ENCODE results near the gene OR4D11.
"Not testable (repeated sequence)": the region's sequence is repeated elsewhere in the genome, so short reads cannot be mapped to it uniquely, and the experiment has no call there.

Gene OR4D11

DNA sequence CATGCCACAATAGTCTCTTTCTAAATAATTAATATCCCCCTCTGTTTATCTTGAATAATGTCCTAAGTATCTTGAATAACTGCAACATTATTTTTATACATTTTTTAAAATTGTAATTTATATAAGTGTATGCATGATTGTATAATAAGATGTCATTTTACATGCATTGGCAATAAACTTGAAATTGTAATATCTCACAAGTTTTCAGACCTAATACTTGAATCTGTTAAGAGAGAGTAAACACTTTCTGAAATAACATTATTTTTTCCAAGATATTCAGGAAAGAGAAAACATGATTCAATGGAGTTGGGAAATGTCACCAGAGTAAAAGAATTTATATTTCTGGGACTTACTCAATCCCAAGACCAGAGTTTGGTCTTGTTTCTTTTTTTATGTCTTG is at the start of gene OR4D11:
Gene OR4D11 (plus strand): TSS at position 301 of the 400 bp plus-strand sequence. CDS start 0 bp downstream, at position 301.
- no peak for DNase-seq

- DNase-seq: no peak
These were observed 46.7 kb upstream of the OR4D11 start, which contains the start of gene OR4D6 for GRCh38 chr11:59456661-59457060. OR4D6 (plus strand) TSS chr11:59456961; CDS start chr11:59456961, 0 bp downstream.

DNA sequence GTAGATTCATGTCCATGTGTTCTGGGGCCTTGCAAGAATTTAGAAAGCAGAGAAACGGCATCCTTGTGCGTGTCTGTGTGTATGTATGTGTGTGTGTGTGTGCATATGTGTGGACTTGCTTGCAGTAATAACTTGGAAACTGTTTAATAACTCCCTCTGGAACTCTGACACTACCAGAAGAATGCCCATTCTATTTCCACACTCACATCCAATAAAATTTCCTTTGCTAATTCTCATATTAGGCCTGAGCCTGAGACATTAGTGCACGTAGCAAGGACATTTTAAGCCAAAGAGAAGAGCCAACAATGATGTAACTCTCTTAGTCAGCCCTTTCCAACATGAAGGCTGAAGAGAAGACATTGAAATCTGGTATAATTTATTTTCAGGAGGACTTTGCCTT is 43.5 kb upstream of the OR4D11 start:
- no peak for DNase-seq

- no peak for DNase-seq
These were observed 40.2 kb upstream of the OR4D11 start for GRCh38 chr11:59463190-59463641.

GRCh38 chr11:59473015-59473414 is 30.4 kb upstream of the OR4D11 start, which contains the start of gene OR4D10:
OR4D10 (plus strand) TSS chr11:59473315; CDS start chr11:59477430, 4,115 bp downstream.
- DNase-seq: no peak

GRCh38 chr11:59475176-59475575 is 28.2 kb upstream of the OR4D11 start:
- DNase-seq: no peak

GRCh38 chr11:59479906-59480305 is 23.5 kb upstream of the OR4D11 start:
- no peak for DNase-seq

- DNase-seq: no peak
These were observed 23.0 kb upstream of the OR4D11 start for GRCh38 chr11:59480359-59480758.

- DNase-seq: no peak
These were observed 1.4 kb upstream of the OR4D11 start for GRCh38 chr11:59501931-59502330.

DNA sequence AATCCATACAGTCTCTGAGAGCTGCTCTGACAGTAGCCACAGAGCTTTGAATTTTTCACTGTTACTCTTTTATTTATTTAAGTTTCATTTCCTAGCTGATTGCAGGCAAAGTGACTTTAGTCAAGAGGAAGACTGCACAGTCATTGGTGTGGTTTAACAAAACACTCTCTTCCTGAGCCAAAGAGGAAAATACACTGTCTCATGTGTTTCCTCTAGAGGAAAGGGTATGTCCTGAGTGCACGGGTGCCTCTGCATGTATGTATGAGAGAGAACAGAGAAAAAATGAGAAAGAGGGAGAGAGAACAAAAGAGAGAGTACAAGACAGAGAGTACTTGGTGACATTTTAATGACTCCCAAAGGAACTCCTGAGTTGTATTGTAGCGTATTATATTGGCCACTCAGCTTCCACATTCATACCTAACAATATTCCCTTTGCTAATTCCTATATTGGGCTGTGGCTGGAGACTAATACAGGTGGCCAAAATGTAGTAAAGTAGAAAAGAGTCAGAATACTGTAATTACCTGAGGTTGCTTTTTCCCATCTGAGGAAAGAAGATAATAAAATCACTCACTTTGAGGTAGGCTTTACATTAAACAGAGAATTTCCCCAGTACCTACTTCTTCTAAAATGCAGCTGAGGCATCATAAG is 7.7 kb downstream of the OR4D11 start, which contains the start of gene OR4D9:
Gene OR4D9 (plus strand): TSS at position 599 of the 649 bp plus-strand sequence. CDS start 3,374 bp downstream, outside the sequence.
- no peak for DNase-seq

GRCh38 chr11:59511675-59512074 is 8.3 kb downstream of the OR4D11 start:
- DNase-seq: no peak

DNA sequence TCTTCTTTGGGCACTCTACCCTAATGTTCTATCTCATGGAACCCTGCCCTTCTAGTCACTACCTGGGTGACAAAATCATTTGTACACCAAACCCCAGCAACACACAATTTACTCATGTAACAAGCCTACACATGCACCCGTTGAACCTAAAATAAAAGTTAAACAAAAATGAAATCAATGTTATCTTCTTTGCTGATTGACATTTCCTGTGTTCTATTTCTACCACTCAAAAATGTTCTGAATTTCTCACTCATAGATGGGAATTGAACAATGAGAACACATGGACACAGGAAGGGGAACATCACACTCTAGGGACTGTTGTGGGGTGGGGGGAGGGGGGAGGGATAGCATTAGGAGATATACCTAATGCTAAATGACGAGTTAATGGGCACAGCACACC is 16.8 kb downstream of the OR4D11 start:
- not testable (repeated sequence) for DNase-seq

DNA sequence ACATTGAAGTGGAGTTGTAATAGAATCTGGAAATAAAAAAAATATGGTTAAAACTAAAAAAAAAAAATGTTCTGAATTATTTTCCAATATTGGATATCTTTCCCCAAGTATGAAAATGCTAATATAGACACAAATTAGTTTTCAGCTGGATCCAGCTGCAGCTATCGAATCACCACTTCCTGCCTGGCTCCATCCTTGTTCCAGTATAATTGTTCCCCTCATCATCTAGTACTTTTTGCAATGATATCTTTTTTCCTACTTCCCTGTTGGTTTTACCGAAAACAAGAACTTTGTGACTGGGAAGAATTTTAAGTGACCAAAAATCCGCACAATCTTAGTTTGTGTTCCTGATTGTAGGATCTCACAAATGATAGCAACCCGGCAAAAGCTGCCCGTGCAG is 17.4 kb downstream of the OR4D11 start:
- no peak for DNase-seq

GRCh38 chr11:59523541-59523940 is 20.2 kb downstream of the OR4D11 start:
- no peak for DNase-seq

GRCh38 chr11:59528711-59529110 is 25.3 kb downstream of the OR4D11 start:
- no peak for DNase-seq

DNA sequence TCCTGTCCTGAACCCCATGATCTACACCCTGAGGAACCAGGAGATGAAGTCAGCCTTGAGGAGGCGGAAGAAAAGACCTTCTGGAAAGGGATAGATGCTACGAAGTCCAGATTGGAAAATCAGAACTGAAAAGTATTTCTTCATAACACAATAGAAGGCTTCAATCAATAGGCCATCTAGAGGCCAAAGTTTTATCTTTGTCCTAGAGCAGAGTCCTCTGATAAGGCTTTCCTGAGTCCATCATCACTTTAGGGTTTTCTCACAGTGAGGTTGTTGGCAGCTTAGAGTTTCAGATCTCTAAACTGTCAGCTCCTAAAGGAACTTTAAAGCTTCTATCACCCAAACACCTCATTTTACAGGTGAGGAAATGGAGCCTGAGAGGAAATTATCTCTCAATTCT is 29.2 kb downstream of the OR4D11 start:
- no peak for DNase-seq

DNA sequence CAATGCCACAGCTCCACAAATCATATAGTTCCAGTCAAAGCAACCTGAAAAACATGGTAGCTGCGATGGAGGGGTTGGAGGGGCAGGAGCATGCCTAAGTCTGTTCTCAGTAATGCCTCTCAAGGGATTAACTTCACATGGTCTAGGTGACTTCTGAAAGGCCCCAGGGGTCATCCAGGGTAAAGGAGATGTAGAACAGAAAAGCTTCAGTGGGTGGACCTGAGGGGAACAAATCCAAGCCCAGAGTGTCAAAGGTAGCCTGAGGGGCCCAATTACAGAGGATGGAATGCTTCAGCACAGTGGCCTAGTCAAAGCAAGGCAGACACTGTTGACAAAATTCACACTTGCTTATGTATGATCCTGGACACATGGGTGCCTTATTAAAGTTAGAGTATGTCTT is 31.3 kb downstream of the OR4D11 start:
- DNase-seq: no peak

GRCh38 chr11:59542142-59542810 is 38.9 kb downstream of the OR4D11 start:
- DNase-seq: no peak

DNA sequence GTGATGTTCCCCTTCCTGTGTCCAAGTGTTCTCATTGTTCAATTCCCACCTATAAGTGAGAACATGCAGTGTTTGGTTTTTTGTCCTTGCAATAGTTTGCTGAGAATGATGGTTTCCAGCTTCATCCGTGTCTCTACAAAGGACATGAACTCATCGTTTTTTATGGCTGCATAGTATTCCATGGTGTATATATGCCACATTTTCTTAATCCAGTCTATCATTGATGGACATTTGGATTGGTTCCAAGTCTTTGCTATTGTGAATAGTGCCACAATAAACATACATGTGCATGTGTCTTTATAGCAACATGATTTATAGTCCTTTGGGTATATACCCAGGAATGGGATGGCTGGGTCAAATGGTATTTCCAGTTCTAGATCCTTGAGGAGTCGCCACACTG is 40.3 kb downstream of the OR4D11 start:
- not testable (repeated sequence) for DNase-seq

DNA sequence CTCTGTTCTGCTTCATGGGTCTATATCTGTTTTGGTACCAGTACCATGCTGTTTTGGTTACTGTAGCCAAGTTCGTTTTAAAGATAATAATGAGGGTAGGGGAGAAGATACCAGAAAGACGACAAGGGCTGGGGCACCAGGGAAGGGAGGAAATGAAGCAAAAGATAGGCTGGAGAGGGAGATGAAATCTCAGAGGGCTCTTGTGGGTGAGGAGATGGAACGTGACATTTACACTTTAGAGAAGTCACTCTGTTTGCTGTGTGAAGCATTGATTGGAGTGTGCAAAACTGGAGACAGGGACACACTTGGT is 41.4 kb downstream of the OR4D11 start:
- no peak for DNase-seq

DNA sequence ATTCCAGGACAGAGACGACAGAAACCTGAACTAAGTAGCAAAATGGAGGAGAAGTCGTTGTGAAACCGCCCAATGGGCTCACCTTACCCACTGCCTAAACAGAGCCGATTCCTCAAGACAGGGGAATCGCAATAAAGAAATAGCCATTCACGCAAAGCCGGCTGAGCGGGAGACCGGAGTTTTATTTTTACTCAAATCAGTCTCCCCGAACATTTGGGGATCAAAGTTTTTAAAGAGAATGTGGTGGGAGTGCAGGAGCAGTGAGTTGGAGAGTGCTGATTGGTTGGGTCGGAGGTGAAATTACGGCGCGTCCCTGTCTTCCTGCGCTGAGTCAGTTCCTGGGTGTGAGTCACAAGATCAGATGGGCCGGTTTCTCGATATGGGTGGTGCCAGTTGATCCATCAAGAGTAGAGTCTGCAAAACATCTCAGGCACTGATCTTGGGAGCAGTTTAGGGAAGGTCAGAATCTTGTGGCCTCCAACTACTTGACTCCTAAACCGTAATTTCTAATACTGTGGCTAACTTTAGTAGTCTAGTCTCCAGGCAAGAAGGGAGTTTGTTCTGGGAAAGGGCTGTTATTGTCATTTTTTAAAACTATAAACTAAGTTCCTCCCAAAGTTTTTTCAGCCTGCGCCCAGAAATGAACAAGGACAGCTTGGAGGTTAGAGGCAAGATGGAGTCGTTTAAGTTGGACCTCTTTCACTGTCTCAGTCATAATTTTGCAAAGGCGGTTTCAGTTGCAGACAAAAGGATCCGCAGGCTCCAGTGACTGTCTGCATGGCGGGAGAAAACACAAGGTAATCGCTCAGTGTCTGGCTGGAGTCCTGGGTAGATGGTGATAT is 42.0 kb downstream of the OR4D11 start:
- no peak for DNase-seq

DNA sequence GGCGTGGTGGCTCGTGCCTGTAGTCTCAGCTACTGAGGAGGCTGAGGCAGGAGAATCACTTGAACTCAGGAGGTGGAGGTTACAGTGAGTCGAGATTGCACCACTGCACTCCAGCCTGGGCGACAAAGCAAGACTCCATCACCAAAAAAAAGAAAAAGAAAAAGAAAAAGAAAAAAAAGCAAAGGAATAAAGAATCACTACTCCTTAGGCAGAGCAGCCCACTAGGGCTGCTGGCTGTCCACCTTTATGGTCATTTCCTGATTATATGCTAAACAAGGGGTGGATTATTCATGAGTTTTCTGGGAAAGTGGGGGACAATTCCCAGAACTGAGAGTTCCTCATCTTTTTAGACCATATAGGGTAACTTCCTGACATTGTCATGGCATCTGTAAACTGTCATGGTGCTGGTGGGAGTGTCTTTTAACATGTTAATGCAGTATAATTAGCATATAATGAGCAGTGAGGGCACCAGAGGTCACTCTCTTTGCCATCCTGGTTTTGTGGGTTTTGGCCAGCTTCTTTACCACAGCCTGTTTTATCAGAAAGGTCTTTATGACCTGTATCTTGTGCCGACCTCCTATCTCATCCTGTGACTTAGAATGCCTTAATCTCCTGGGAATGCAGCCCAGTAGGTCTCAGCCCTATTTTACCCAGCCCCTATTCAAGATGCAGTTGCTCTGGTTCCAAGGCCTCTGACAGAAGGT is 44.4 kb downstream of the OR4D11 start:
- not testable (repeated sequence) for DNase-seq

- DNase-seq: no peak
These were observed 44.9 kb downstream of the OR4D11 start for GRCh38 chr11:59548309-59548656.
